ENCODE measurements around the gene TIMM10B.

Gene TIMM10B

GRCh38 chr11:6481012-6481923 is at the start of gene TIMM10B, which contains the start of gene ARFIP2:
Gene TIMM10B (plus strand): TSS chr11:6481501. CDS start chr11:6481517, 16 bp downstream.
Gene ARFIP2 (minus strand): TSS chr11:6481331. CDS start chr11:6480421, 910 bp downstream.
- DNase-seq, result peak; percentile 71

- no peak for DNase-seq
These were observed 49.4 kb upstream of the TIMM10B start for GRCh38 chr11:6431861-6432260.

GRCh38 chr11:6433998-6434660 is 47.2 kb upstream of the TIMM10B start:
- DNase-seq, result no peak

- no peak for DNase-seq
These were observed 43.9 kb upstream of the TIMM10B start for GRCh38 chr11:6437423-6437822.

- no peak for DNase-seq
These were observed 43.3 kb upstream of the TIMM10B start for GRCh38 chr11:6437993-6438392.

- DNase-seq, result peak; percentile 9
These were observed 42.2 kb upstream of the TIMM10B start for GRCh38 chr11:6438979-6439571.

GRCh38 chr11:6440906-6441358 is 40.4 kb upstream of the TIMM10B start, which contains the start of gene HPX:
Gene HPX (minus strand): TSS chr11:6440987. CDS start chr11:6440963, 24 bp downstream.
- DNase-seq, result no peak

- no peak for DNase-seq
These were observed 38.9 kb upstream of the TIMM10B start for GRCh38 chr11:6442441-6442840.

GRCh38 chr11:6443269-6444003 is 37.9 kb upstream of the TIMM10B start:
- no peak for DNase-seq

- no peak for DNase-seq
These were observed 32.7 kb upstream of the TIMM10B start for GRCh38 chr11:6448574-6448973.

GRCh38 chr11:6452219-6452618 is 29.1 kb upstream of the TIMM10B start:
- DNase-seq, result no peak

GRCh38 chr11:6453152-6453551 is 28.1 kb upstream of the TIMM10B start:
- no peak for DNase-seq

GRCh38 chr11:6455070-6455469 is 26.2 kb upstream of the TIMM10B start:
- DNase-seq, result peak; percentile 81

GRCh38 chr11:6456361-6457073 is 24.8 kb upstream of the TIMM10B start:
- no peak for DNase-seq

GRCh38 chr11:6457581-6458320 is 23.6 kb upstream of the TIMM10B start:
- no peak for DNase-seq

GRCh38 chr11:6458352-6459098 is 22.8 kb upstream of the TIMM10B start:
- DNase-seq, result no peak

GRCh38 chr11:6459099-6459450 is 22.2 kb upstream of the TIMM10B start:
- DNase-seq, result no peak

GRCh38 chr11:6468712-6469495 is 12.4 kb upstream of the TIMM10B start:
- DNase-seq, result peak; percentile 39

GRCh38 chr11:6469599-6469998 is 11.7 kb upstream of the TIMM10B start:
- DNase-seq, result no peak

GRCh38 chr11:6472934-6473333 is 8.4 kb upstream of the TIMM10B start:
- DNase-seq, result no peak
